Measurements from ENCODE around the gene EIF3D.

GRCh38 chr22:36465232-36466021 lies 63.5 kb downstream of the EIF3D start:
- TF ChIP-seq CTCF (IDR thresholded peaks at IDR 0.05), result no peak
- peak in 1 of 3 donors; percentile 62 for TF ChIP-seq POLR2AphosphoS5 (IDR thresholded peaks at IDR 0.05)
- TF ChIP-seq POLR2A (IDR thresholded peaks at IDR 0.05), result no peak
